CD4-positive, alpha-beta T cell treated with Interleukin-4 for 1 hour (primary cell): ENCODE measurements around the gene FAIM2.
"Not testable (repeated sequence)": the region's sequence is repeated elsewhere in the genome, so short reads cannot be mapped to it uniquely, and the experiment has no call there.

ENCODE experiments used
- DNase-seq, 2 donors: peaks; one replicate each; pipeline ENCODE4 v3.0.0-alpha.2; 2020 to 2022

Gene FAIM2

GRCh38 chr12:49893753-49894750, 9.6 kb downstream of the FAIM2 start:
- no peak for DNase-seq

- no peak for DNase-seq
Observed at GRCh38 chr12:49892732-49893317, 10.9 kb downstream of the FAIM2 start.

- no peak for DNase-seq
Observed at GRCh38 chr12:49892084-49892731, 11.5 kb downstream of the FAIM2 start.

GRCh38 chr12:49891476-49891875, 12.2 kb downstream of the FAIM2 start:
- DNase-seq = no peak

DNA sequence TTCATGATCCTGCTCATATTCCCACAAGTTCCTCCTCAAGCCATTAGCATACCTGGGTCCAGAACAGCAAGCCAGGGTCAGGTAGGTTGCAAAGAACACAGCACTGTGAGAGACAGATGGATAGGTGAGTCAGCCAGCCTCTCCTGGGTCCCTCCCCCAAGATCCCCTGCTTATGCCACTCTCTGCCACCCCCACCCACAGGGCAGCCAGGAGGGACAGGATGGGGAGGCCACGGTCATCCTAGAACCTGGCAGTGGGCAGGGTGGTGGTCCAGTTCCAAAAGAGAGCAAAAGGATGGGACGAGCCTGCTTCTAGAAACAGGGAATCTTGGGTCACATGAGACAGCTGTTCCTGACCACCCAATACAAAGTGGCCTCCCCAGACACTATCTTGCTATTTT, 12.7 kb downstream of the FAIM2 start:
- DNase-seq = no peak

GRCh38 chr12:49890096-49890461, 13.6 kb downstream of the FAIM2 start:
- DNase-seq = no peak

DNA sequence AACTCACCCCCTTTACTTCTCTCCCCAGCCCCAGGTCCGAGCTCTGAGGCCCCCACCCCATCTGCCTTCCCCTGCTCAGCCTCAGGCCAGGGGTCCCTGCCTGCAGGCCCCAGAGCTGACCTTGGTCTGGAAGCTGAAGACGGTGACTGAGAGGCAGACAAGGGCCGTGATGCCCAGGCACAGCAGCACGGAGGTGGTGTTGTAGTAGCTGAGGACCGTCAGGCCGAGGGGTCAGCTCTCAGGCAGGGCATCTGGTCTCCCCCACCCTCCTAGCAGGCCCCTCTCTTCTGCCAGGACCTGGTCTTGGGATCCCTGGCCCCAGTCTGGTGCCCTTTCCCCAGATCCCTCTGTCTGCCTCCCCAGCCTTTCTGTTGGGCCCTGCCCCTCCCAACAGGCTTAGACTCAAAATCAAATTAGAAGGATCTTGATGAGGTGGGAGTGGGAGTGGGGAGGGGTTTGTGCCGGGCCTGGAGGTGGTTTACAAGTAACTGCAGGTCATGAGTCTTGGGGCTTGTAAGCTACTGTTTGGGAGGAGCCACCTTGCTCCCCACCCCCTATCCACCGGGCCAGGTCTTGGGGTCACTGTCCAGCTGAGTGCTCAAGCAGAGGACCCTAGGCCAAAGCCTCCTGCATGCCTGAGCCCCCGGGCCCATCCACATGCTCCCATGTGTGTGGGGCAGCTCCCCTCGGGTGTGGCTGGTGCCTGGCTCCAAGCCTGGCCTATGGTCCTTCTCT, 14.2 kb downstream of the FAIM2 start:
- no peak for DNase-seq

DNA sequence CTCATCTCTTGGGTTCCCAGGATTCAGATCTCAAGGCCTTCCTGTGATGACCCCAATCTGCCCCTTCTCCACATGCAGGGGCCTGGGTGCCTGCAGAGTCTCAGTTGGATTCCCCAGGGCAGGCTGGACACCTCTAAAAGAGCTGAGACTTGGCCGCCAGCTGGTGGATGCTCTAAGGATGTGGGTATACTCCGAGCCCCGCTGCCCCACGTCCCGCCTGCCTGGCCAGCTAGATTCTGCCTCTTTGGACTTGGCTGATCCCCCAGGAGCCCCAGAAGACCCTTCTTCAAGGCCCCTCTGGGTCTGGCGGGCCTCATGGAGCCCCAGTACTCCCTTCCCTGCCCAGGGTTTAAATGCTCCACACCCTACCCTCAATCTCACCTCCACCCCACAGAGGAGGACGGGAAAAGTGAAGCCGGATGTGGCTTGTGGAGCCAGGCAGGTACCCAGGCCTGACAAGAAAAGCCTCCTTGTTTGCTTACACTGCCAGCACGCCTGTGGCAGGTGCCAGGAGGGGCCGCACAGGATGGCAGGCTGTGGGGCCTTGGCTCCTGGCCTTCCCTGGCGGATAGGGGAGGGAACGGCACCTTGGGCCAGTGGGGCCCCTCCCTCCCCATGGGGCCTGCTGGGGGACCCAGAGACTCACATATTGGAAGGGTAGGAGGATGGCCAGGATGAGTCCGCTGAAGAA, 15.1 kb downstream of the FAIM2 start:
- DNase-seq = no peak

GRCh38 chr12:49887536-49888401, 15.9 kb downstream of the FAIM2 start:
- no peak for DNase-seq

- DNase-seq = no peak
Observed at GRCh38 chr12:49887091-49887490, 16.6 kb downstream of the FAIM2 start.

GRCh38 chr12:49885663-49886461, 17.8 kb downstream of the FAIM2 start:
- no peak for DNase-seq

GRCh38 chr12:49885118-49885517, 18.6 kb downstream of the FAIM2 start:
- DNase-seq = no peak

- no peak for DNase-seq
Observed at GRCh38 chr12:49882851-49883464, 20.7 kb downstream of the FAIM2 start.

DNA sequence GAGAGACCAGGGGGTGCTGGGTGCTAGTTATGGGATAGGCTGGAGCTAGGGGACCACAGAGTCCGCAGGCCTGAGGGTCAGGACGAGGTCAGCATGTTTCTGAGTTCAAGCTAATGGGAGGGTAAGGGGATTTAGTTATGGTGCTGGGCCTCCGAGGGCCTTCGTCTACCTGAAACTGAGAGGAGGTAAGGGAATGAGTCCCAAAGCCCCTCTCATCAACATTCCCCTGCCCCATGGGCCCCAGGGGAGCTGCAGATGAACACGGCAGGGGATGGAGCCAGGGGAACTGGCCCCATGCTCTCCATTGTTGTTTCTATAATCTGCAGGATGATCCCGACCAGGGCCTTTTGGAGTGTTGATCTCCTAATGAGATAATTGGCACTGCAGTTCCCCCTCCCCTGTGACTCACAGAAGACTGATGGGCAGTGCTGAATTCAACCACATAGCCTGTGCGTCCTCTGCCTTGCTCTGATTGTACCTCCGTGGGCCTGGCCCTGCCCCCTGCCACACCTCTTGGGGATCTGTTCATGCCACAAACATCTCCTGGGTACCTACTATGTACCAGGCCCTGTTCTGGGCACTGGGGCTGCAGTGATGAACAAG, 21.4 kb downstream of the FAIM2 start:
- DNase-seq = no peak

DNA sequence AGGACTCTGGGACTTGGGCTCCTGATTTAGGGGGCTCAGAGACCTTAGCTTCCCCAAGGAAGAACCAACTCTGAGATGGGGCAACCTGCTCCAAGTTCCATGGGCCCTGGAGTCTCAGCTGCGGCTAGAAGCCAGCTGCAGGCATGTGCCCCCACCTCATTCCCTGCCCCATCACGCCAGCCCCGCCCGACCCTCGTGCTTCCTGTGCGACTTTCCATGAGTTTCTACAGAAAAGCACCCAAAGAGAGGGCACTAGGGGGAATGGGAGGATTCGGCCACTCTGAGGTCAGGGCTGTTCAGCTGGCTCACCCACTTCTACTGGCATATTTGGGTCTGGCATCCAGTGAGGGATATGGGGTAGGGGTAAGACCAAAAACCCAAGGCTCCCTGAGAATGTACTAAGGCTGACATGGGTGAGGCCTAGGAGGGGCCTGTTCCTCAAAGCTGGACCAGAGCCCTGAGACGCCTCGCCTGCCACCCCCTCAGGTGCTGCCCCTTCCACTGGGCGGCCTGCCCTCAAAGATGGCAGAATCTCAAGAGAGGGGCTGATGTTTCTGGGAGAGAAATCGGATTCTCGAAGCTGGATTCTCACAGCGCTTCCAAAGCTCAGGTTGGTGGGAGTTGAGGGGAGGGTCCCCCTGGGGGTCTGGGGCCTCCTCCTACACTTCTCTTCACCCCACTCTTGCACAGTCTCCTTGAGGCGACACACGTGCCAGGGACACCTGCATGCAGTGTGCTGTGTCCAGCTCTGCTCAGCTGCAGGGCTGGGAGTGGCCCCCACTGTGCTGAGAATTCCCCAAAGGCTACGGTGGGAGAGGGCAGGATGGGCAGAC, 22.1 kb downstream of the FAIM2 start:
- no peak for DNase-seq

- no peak for DNase-seq
Observed at GRCh38 chr12:49880756-49881414, 22.8 kb downstream of the FAIM2 start.

DNA sequence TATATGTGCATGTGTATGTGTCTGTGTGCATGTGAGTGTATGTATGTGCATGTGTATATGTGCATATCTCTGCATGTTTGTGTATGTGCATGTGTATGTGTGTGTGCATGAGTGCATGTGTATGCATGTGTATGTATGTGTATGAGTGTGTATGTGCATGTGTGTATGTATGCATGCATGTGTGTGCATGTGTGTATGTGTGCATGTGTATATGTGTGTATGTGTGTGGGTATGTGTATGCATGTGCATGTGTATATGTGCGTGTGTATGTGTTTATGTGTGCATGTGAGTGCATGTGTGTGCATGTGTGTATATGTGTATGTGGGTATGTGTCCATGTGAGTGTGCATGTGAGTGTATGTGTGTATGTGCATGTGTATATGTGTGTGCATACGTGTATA, 24.6 kb downstream of the FAIM2 start:
- not testable (repeated sequence) for DNase-seq

- DNase-seq = no peak
Observed at GRCh38 chr12:49878021-49878420, 25.7 kb downstream of the FAIM2 start.
